Stimulated activated CD8-positive, alpha-beta memory T cell treated with anti-CD3 and anti-CD28 coated beads, Interleukin-2, amount 100 ng/mL, for 48 hours (primary cell): ENCODE results near the gene CWC22.
A peak's percentile ranks its signal among the peaks of the same experiment; 100 is the strongest.
"Not testable (repeated sequence)": the region's sequence is repeated elsewhere in the genome, so short reads cannot be mapped to it uniquely, and the experiment has no call there.

Source experiments
- DNase-seq, 2 donors: peaks; one replicate each; pipeline ENCODE4 v3.0.0-alpha.2; 2020; ENCODE audit warnings: low read depth in 2 of 2

CWC22 gene

GRCh38 chr2:180006781-180007579, at the start of gene CWC22:
TSS of gene CWC22 (minus strand) at chr2:180007297. CDS start at chr2:179993341, 13,956 bp downstream.
- DNase-seq: peak; percentile 56 to 63

GRCh38 chr2:180056367-180057118, 49.4 kb upstream of the CWC22 start:
- no peak for DNase-seq

DNA sequence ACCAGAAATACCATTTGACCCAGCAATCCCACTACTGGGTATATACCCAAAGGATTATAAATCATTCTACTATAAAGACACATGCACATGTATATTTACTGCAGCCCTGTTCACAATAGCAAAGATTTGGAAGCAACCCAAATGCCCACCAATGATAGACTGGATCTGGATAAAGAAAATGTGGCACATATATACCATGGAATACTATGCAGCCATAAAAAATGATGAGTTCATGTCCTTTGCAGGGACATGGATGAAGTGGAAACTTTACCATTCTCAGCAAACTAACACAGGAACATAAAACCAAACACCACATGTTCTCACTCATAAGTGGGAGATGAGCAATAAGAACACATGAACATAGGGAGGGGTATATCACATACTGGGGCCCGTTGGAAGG, 47.5 kb upstream of the CWC22 start:
- not testable (repeated sequence) for DNase-seq

- DNase-seq: no peak
Observed at GRCh38 chr2:180050246-180050645, 43.1 kb upstream of the CWC22 start.

GRCh38 chr2:180048251-180048650, 41.2 kb upstream of the CWC22 start:
- no peak for DNase-seq

DNA sequence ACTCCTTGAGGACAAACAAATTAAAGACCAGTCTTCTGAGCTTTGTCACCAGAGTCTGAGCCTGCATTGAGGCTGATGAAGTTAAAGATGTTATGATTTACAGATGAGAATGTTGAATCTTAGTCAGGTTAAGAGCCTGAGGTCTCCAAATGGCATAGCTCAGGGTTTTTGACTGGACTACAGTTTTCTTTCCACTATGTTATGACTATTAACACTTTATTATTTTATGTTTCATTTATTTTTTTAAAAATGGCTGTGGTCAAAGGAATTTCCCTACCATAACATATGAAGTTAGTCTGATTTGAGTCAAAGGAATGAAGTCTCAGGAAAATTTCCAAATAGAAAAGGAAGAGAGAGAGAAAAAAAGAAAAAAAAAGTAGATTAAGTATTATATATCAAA, 39.7 kb upstream of the CWC22 start:
- DNase-seq: no peak

- DNase-seq: no peak
Observed at GRCh38 chr2:180046202-180046601, 39.1 kb upstream of the CWC22 start.

DNA sequence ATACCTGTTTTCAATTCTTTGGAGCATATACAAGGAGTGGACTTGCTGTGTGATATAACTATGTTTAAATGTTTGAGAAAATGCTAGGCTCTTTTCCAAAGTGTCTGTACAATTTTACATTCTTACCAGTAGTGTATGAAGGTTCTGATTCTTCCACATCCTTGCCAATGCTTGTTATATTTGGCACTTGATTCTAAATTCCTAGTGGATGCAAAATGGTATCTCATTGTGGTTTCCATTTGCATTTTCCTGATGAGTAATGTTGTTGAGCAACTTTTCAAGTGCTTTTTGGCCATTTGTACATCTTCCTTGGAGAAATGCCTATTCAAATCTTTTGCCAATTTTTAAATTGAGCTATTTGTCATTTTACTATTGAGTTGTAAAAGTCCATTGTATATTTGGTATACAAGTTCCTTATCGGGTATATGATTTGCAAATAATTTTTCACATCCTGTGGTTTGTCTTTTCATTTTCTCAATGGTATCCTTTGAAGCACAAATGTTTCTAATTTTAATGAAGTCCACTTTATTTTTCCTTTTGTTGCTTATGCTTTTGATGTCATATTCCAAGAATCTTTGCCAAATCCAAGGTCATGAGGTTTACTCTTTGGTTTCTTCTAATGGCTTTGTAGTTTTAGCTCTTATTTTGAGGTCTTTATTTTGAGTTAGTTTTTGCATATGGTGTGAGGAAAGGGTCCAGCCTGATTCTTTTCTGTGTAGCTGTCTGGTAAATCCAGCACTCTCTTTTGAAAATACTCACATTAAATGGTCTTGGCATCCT, 33.2 kb upstream of the CWC22 start:
- no peak for DNase-seq

- DNase-seq: no peak
Observed at GRCh38 chr2:180038997-180039396, 31.9 kb upstream of the CWC22 start.

- no peak for DNase-seq
Observed at GRCh38 chr2:180033993-180034894, 27.1 kb upstream of the CWC22 start.

- no peak for DNase-seq
Observed at GRCh38 chr2:180029575-180029974, 22.5 kb upstream of the CWC22 start.

- no peak for DNase-seq
Observed at GRCh38 chr2:180021850-180022249, 14.8 kb upstream of the CWC22 start.

- no peak for DNase-seq
Observed at GRCh38 chr2:180017784-180018183, 10.7 kb upstream of the CWC22 start.

DNA sequence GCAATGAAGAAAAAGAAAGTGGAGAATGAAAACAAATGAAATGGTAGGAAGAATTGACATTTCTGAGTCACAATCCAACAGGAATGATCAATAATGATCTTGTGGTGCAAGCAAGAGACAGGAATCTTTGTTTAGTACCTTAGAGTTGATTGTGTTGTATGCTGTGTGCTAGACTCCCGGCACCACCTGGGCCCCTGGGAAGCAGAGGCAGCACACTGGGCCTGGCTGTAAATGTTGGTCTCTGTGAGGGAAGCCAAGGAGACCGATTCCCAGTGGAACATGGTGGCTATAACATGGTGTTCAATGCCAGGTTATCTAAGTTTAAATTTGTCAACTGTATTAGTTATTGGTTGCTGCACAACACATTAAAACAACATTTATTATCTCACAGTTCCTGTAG, 9.8 kb upstream of the CWC22 start:
- DNase-seq: no peak

DNA sequence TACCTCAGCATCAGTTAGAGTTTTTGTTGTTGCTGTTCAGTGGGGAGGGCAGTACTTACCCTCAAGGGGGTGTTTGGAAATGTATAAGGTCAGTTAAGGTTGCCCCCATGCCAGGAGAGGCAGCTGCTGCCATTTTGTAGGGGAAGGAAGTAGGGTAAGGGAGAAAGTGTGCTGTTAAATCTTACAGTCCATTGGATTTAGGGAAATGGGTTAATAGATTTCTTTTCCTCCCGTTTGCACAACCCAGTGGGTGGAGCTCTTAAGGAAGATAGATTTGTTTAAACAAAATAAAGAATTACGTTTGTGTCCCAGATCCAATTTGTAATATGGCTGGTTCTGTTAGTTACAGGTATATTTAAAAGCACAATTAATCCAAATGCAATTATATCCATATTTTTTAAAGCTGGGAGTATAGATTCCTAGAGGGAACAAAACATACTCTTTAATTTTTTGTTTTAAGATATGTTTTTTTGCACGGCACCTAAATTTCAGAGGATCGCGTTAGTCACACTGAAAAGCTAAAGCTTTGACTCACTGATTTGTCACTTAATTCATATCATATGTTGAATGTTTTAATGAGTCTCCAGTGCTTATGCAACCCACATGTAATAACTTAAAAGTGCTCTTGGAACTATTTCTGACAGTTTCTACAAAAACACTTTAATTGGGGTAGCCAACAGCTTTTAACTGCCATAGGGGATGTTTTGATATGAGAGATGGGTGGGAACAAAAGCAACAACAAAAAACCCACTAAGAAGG, 9.0 kb upstream of the CWC22 start:
- DNase-seq: no peak

DNA sequence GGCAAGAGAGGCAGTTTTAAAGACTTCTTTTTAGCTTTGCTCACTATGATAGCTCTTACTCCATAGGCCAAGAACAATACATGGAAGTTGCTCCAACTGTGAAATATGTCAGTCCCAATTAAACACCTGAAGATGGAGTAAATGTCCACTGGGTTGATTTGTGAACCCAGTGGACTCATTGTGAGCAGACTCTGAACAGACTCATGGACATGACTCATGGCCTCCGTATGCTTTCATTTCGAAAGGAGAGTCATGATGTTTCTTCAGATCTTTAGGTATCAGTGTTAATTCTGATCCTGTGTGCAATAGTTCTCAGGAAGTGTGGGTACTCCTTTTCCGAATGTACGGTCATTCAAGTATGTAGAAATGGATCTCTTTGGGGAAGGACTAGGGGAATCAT, 5.4 kb upstream of the CWC22 start:
- DNase-seq: no peak

GRCh38 chr2:180010701-180011100, 3.6 kb upstream of the CWC22 start:
- no peak for DNase-seq

GRCh38 chr2:180006231-180006630, 866 bp downstream of the CWC22 start:
- no peak for DNase-seq

DNA sequence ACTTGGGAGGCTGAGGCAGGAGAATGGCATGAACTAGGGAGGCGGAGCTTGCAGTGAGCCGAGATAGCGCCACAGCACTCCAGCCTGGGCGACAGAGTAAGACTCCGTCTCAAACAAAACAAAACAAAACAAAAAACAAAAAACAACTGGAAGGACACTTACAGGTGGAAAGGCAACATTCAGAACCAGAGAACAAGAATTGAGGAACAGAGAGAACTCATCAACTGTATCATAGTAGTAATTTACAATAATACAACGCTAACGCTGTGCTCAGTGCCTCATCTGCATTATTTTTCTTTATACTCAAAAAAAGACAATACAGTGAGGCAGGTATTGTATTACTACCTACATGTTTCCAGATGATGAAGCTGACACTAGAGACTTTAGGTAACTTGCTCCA, 1.6 kb downstream of the CWC22 start:
- not testable (repeated sequence) for DNase-seq

GRCh38 chr2:180004731-180005130, 2.4 kb downstream of the CWC22 start:
- no peak for DNase-seq

DNA sequence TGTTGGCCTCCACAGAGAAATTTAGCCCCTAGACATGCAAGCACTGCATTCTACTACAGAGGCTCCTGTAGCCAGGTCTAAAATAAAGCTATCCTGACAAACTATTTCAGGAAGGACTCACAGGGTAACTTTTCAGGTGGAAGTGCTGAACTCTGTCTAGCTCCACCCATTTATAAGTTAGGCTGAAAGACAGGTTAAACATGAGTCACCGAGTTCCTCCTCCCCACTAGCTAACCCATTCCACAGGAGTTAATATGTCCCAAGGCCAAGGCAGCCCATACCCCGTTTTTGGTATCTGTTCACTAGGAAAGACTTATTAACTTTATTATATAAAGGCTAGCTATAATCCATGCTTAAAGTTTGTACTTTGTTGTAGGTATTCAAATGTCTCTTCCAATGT, 3.5 kb downstream of the CWC22 start:
- DNase-seq: no peak
